Measurements from ENCODE around the gene MAP7.

DNA sequence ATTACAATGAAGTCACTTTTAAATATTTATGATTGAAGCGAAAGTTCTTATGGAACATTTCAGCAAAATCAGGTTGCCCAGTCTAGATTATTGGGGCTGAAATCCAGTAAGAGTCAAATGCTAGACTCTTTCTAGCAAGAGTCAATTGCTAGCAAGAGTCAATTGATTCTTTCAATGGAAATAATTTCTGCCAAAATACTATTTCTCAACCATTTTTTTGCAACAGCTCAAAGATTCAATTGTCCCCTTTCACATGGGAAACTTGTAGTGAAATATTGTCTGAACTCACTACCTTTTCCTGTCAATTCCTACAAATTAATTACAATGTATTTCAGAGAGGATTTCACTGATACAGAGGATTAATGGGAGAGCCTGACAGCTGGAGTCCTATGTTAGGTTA lies 78.3 kb downstream of the MAP7 start:
- TF ChIP-seq EZH2phosphoT487 (IDR thresholded peaks at IDR 0.05; ENCODE audit: insufficient read depth, low read depth) (no peak), EZH2 (IDR thresholded peaks at IDR 0.05; ENCODE audit: insufficient read depth, poor library complexity, severe bottlenecking) (no peak)

Measured in GM23248 (cell line).